ENCODE data around the gene TBC1D22A. TPM values are rescaled to one million over a fixed set of nuclear protein-coding genes. Genes with fewer than 3 reads are reported as not detected.
A peak's percentile ranks its signal among the peaks of the same experiment; 100 is the strongest.
"Not testable (repeated sequence)": the region's sequence is repeated elsewhere in the genome, so short reads cannot be mapped to it uniquely, and the experiment has no call there.

The TBC1D22A gene
- total RNA-seq, 6 donors from 2014 or later, result 27.1 to 48.2 (median 35.3) TPM

DNA sequence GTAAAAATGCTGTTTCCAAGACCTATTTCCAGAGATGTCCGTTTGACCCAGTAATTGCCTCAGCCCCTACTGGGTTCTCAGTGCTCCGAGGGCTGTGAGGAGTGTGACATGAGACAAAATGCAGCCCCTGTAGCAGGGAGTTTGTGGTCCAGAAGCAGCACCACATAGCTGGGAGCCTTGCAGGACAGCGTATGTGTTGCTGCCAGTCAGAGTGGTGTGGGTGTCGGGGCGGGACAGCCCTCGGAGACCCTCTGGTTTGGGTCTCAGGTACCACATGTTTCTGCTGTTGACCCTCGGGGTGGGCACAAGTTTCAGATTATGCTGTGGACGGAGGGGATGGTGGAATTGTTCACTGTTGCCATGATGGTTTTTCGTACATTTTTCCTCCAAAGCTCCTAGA lies 17.2 kb downstream of the TBC1D22A start:
- peaks cover 26 to 42% (median 35%) of the 10 kb centered on the region in 4 donors for H3K4me1 ChIP-seq
- ATAC-seq (ENCODE audit: low FRiP score in 2 of 2), result no peak

DNA sequence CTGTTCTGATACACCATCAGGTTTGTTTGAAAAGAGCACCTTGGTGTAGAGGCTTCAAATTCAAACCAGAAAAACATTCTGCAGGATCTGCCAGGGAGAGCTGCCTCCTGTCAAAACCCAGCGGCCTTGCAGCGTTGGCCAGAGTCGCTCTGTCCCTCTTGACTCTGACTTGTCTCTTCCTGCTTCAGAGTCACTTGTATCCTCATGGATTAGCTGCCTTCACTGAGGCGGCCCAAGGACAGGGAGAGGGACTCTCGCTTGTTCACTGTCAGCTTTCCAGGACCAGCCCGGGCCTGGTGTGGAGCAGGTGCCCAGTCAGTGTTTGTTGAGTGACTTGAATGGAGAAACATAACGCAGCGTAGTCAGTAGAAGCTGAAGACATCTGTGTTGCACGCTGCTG lies 18.0 kb downstream of the TBC1D22A start:
- no peak for TF ChIP-seq EP300 (IDR thresholded peaks at IDR 0.05)
- TF ChIP-seq, protein P1, sequence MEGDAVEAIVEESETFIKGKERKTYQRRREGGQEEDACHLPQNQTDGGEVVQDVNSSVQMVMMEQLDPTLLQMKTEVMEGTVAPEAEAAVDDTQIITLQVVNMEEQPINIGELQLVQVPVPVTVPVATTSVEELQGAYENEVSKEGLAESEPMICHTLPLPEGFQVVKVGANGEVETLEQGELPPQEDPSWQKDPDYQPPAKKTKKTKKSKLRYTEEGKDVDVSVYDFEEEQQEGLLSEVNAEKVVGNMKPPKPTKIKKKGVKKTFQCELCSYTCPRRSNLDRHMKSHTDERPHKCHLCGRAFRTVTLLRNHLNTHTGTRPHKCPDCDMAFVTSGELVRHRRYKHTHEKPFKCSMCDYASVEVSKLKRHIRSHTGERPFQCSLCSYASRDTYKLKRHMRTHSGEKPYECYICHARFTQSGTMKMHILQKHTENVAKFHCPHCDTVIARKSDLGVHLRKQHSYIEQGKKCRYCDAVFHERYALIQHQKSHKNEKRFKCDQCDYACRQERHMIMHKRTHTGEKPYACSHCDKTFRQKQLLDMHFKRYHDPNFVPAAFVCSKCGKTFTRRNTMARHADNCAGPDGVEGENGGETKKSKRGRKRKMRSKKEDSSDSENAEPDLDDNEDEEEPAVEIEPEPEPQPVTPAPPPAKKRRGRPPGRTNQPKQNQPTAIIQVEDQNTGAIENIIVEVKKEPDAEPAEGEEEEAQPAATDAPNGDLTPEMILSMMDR (IDR thresholded peaks at IDR 0.05), result no peak
- no peak for TF ChIP-seq POLR2A (IDR thresholded peaks at IDR 0.05)
- no peak for TF ChIP-seq POLR2AphosphoS5 (IDR thresholded peaks at IDR 0.05)

More for the DNA sequence above, 17.2 kb downstream of the TBC1D22A start:
- DNase-seq, result no peak
- no peak overlapping the region for H3K27ac ChIP-seq
- TF ChIP-seq POLR2A (IDR thresholded peaks at IDR 0.05) (no peak), POLR2AphosphoS5 (IDR thresholded peaks at IDR 0.05) (no peak), EP300 (IDR thresholded peaks at IDR 0.05) (no peak)
- TF ChIP-seq, protein P1 (IDR thresholded peaks at IDR 0.05), result no peak
- no peaks in the 10 kb centered on the region for H3K36me3 ChIP-seq
- H3K4me3 ChIP-seq, result no peak overlapping the region
- WGBS, 2 donors, result 92 to 94% methylated on average over 9 of the region's 9 CpGs
- H3K27me3 ChIP-seq, result no peaks in the 10 kb centered on the region
- no peaks in the 10 kb centered on the region for H3K9me3 ChIP-seq

GRCh38 chr22:46781291-46781690 lies 18.8 kb downstream of the TBC1D22A start:
- TF ChIP-seq POLR2A (IDR thresholded peaks at IDR 0.05) (no peak), POLR2AphosphoS5 (IDR thresholded peaks at IDR 0.05) (no peak), EP300 (IDR thresholded peaks at IDR 0.05) (no peak)
- TF ChIP-seq, protein P1 (IDR thresholded peaks at IDR 0.05), result no peak
- ATAC-seq (ENCODE audit: low FRiP score in 2 of 2), result no peak
- WGBS, 2 donors, result 96 to 97% methylated on average over 9 of the region's 9 CpGs

More for the DNA sequence above, 18.0 kb downstream of the TBC1D22A start:
- Histone ChIP-seq H3K27me3 (no peaks in the 10 kb centered on the region), H3K4me1 (peaks cover 24 to 40% (median 35%) of the 10 kb centered on the region in 4 donors), H3K9me3 (no peaks in the 10 kb centered on the region), H3K36me3 (no peaks in the 10 kb centered on the region), H3K4me3 (no peak overlapping the region), H3K27ac (no peak overlapping the region)
- ATAC-seq (ENCODE audit: low FRiP score in 2 of 2) (no peak), DNase-seq (no peak)
- WGBS, 2 donors, result 79 to 88% methylated on average over 9 of the region's 9 CpGs

DNA sequence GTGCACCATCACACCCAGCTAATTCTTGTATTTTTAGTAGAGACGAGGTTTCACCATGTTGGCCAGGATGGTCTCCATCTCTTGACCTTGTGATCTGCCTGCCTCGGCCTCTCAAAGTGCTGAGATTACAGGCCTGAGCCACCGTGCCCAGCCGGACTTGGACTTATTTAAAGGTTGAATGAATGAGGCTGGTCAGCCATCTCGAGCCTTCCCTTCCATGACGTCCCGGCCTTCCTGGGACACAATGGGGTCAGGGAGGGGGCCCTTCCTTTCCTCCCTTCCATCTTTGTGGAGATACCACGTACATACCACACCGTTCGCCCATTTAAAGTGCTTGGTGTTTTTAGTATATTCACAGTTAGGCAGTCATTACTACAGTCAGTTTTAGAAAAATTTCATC lies 19.8 kb downstream of the TBC1D22A start:
- H3K4me1 ChIP-seq, result peaks cover 7 to 24% (median 18%) of the 10 kb centered on the region in 4 donors
- not testable (repeated sequence) for H3K27ac ChIP-seq; H3K36me3 ChIP-seq; H3K4me3 ChIP-seq; H3K27me3 ChIP-seq; H3K9me3 ChIP-seq; DNase-seq; ATAC-seq (ENCODE audit: low FRiP score in 2 of 2)
- 89 to 93% methylated on average over 10 of the region's 10 CpGs for WGBS, 2 donors

More at GRCh38 chr22:46781291-46781690, 18.8 kb downstream of the TBC1D22A start:
- Histone ChIP-seq H3K36me3 (no peaks in the 10 kb centered on the region), H3K4me3 (no peak overlapping the region), H3K27me3 (no peaks in the 10 kb centered on the region), H3K27ac (no peak overlapping the region), H3K9me3 (no peaks in the 10 kb centered on the region), H3K4me1 (peaks cover 16 to 33% (median 27%) of the 10 kb centered on the region in 4 donors)
- DNase-seq, result no peak

DNA sequence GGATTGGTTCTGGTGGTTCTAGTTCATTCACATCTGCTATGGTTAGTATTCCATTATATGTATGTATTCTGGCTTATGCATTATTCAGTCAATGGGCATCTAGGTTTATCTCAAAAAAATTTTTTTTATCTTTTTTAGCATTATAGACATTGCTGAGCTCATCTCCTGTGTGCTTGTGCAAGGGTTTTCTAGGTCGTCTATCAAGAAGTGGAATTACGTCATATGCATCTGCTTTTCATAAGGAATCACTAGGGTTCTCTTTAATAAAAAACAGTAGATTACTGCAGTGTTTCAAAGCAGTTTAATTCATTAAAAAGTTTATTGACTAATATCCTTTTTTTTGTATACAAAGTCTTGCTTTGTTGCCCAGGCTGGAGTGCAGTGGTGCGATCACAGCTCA lies 21.3 kb downstream of the TBC1D22A start:
- Histone ChIP-seq H3K36me3 (no peaks in the 10 kb centered on the region), H3K27ac (peak overlapping the region in 1 of 4 donors; percentile 22), H3K9me3 (no peaks in the 10 kb centered on the region), H3K4me1 (peaks cover 8 to 18% (median 14%) of the 10 kb centered on the region in 4 donors), H3K27me3 (no peaks in the 10 kb centered on the region), H3K4me3 (no peak overlapping the region)
- TF ChIP-seq POLR2AphosphoS5 (IDR thresholded peaks at IDR 0.05) (no peak), POLR2A (IDR thresholded peaks at IDR 0.05) (no peak), EP300 (IDR thresholded peaks at IDR 0.05) (no peak)
- TF ChIP-seq, protein P1 (IDR thresholded peaks at IDR 0.05), result no peak
- peak in 1 of 2 donors; percentile 45 for ATAC-seq (ENCODE audit: low FRiP score in 2 of 2)
- no peak for DNase-seq
- WGBS, 2 donors, result 75 to 83% methylated on average over 3 of the region's 3 CpGs

Measured in upper lobe of left lung (tissue), 6 donors.